Endothelial cell of umbilical vein (primary cell): Measurements from ENCODE around the gene EME2. TPM values are rescaled to one million over a fixed set of nuclear protein-coding genes. Genes with fewer than 3 reads are reported as not detected.

Source experiments
- BruUV-seq: library from RNA; stranded (reverse); fragments of 400-500 nt; replicated peaks from 2 replicates; lab custom pipeline; 2021; lab: Mats Ljungman, UMichigan
- CTCF ChIA-PET: fragments of 300-600, 350-600 bp; sonication (Branson Sonifier 250); formaldehyde crosslinking; loops from one replicate; lab custom pipeline; 2021; ENCODE audit warnings: antibody characterized with exemption, inconsistent platforms; lab: Charles Lee
- POLR2A ChIA-PET: fragments of 300-600, 350-600 bp; sonication (Branson Sonifier 250); formaldehyde crosslinking; loops from one replicate; lab custom pipeline; 2021; ENCODE audit warnings: antibody characterized with exemption, inconsistent platforms; lab: Charles Lee
- DNase-seq: peaks from one replicate; pipeline ENCODE4 v3.0.0-alpha.2; 2011; ENCODE audit warnings: low read depth, low spot score
- FAIRE-seq: peaks from 2 replicates; lab custom pipeline; 2011; peaks lifted over from hg19 to GRCh38; lab: Jason Lieb, UNC
- H2AFZ ChIP-seq: 2 replicates; pipeline ENCODE4 v1.6.0; 2012; ENCODE audit warnings: low read depth, low read length, control low read depth, inconsistent platforms
- H3K27ac ChIP-seq: 2 replicates; pipeline ENCODE4 v1.5.1; 2011; ENCODE audit warnings: low read depth, mild to moderate bottlenecking, control low read depth, low read length, moderate library complexity; ENCODE audit not compliant: insufficient read depth
- H3K27me3 ChIP-seq, 2 experiments: 2 replicates each; pipeline versions ENCODE4 v1.6.0 to v1.6.1; 2011; ENCODE audit warnings: low read length in 2 of 2, mixed read lengths in 1 of 2; ENCODE audit not compliant: control insufficient read depth in 2 of 2, insufficient read depth in 2 of 2
- H3K36me3 ChIP-seq, 2 experiments: 2 replicates in 1 of 2; 3 replicates in 1 of 2; pipeline ENCODE4 v1.5.1; 2011; ENCODE audit warnings: low read length in 2 of 2, mild to moderate bottlenecking in 1 of 2, moderate library complexity in 1 of 2; ENCODE audit not compliant: control insufficient read depth in 2 of 2, insufficient read depth in 2 of 2; ENCODE audit errors: extremely low read depth in 1 of 2
- H3K4me1 ChIP-seq: 3 replicates; pipeline ENCODE4 v1.5.1; 2011; ENCODE audit warnings: mild to moderate bottlenecking, low read length; ENCODE audit not compliant: control insufficient read depth, insufficient read depth; ENCODE audit errors: extremely low read depth
- H3K4me2 ChIP-seq: 2 replicates; pipeline ENCODE4 v1.6.1; 2011; ENCODE audit warnings: low read length, control low read depth, mixed read lengths; ENCODE audit not compliant: insufficient read depth
- H3K4me3 ChIP-seq, 3 experiments: fragments of 200-600 bp in 1 of 3; sonication (generic), shearing (Covaris generic) in 1 of 3; replicated peaks in 1 of 3; 2 replicates each; pipeline ENCODE4 v1.5.1; 2011 to 2016; ENCODE audit warnings: control low read depth in 3 of 3, low read length in 3 of 3, mild to moderate bottlenecking in 2 of 3, inconsistent platforms in 1 of 3, low read depth in 1 of 3, moderate library complexity in 1 of 3; ENCODE audit not compliant: insufficient read depth in 1 of 3
- H3K79me2 ChIP-seq: 2 replicates; pipeline ENCODE4 v1.6.0; 2012; ENCODE audit warnings: low read length, inconsistent platforms; ENCODE audit not compliant: control insufficient read depth, insufficient read depth
- H3K9ac ChIP-seq: replicated peaks from 2 replicates; pipeline ENCODE3; 2011; ENCODE audit warnings: low read length, control low read depth; ENCODE audit not compliant: insufficient read depth; ENCODE audit errors: extremely low read depth
- H3K9me1 ChIP-seq: replicated peaks from 3 replicates; pipeline ENCODE4 v1.6.0; 2011; ENCODE audit warnings: mild to moderate bottlenecking, low read length; ENCODE audit not compliant: control insufficient read depth, insufficient read depth; ENCODE audit errors: extremely low read depth
- H3K9me3 ChIP-seq: replicated peaks from 2 replicates; pipeline ENCODE4 v1.5.1; 2012; ENCODE audit warnings: low read length, inconsistent platforms; ENCODE audit not compliant: control insufficient read depth, insufficient read depth
- H4K20me1 ChIP-seq: replicated peaks from 2 replicates; pipeline ENCODE3; 2011; ENCODE audit warnings: mild to moderate bottlenecking, low read length; ENCODE audit not compliant: control insufficient read depth, insufficient read depth; ENCODE audit errors: extremely low read depth
- CTCF ChIP-seq, 2 donors: IDR thresholded peaks; 1 replicate in 1 of 2; 2 replicates in 1 of 2; pipeline ENCODE4 v1.5.1; 2011; ENCODE audit warnings: low read length in 2 of 2, mild to moderate bottlenecking in 2 of 2, moderate library complexity in 2 of 2, control low read depth in 1 of 2, inconsistent platforms in 1 of 2, low read depth in 1 of 2; ENCODE audit not compliant: insufficient read depth in 1 of 2; ENCODE audit errors: extremely low read depth in 1 of 2
- EZH2 ChIP-seq: IDR thresholded peaks from 2 replicates; pipeline ENCODE4 v1.6.1; 2012; ENCODE audit warnings: borderline replicate concordance, low read depth, mild to moderate bottlenecking, moderate library complexity, low read length, inconsistent platforms; ENCODE audit not compliant: severe bottlenecking
- FOS ChIP-seq: IDR thresholded peaks from 2 replicates; pipeline ENCODE4 v1.6.1; 2011; ENCODE audit warnings: mild to moderate bottlenecking, low read length, moderate library complexity, borderline replicate concordance; ENCODE audit not compliant: insufficient read depth
- GATA2 ChIP-seq: IDR thresholded peaks from 2 replicates; pipeline ENCODE4 v1.7.0; 2011; ENCODE audit warnings: low read depth, mild to moderate bottlenecking, moderate library complexity, mixed read lengths, low read length; ENCODE audit not compliant: insufficient read length, insufficient read depth
- JUN ChIP-seq: IDR thresholded peaks from 2 replicates; pipeline ENCODE4 v1.6.1; 2011; ENCODE audit warnings: borderline replicate concordance, low read depth; ENCODE audit not compliant: insufficient read length, insufficient read depth
- MYC ChIP-seq: IDR thresholded peaks from one replicate; pipeline ENCODE4 v1.6.1; 2011; ENCODE audit warnings: mild to moderate bottlenecking, low read depth, low read length
- POLR2A ChIP-seq: IDR thresholded peaks from 2 replicates; pipeline ENCODE4 v1.6.1; 2012; ENCODE audit warnings: low read depth, mild to moderate bottlenecking, control low read depth, low read length
- POLR2AphosphoS5 ChIP-seq: IDR thresholded peaks from 2 replicates; pipeline ENCODE4 v1.6.1; 2012; ENCODE audit warnings: low read depth, mild to moderate bottlenecking, control low read depth, low read length, moderate library complexity; ENCODE audit not compliant: insufficient read depth
- dilution Hi-C: fragments of 300-500 bp; cut with MboI; formaldehyde crosslinking; loops from one replicate; pipeline ENCODE4 v1.15.0; 2019; ENCODE audit warnings: low sequenced_read_pairs; ENCODE audit not compliant: extremely low pct_ligation_motif_present
- intact Hi-C: fragments of 100-400 bp; cut with micrococcal nuclease; formaldehyde crosslinking; loops from one replicate; pipeline ENCODE4 v1.10.0; 2022
- polyA plus RNA-seq, 4 experiments: library from polyadenylated mRNA; depleted of rRNA in 3 of 4; stranded (reverse) in 3 of 4; unstranded in 1 of 4; fragments of >200 nt; gene quantifications; 2 replicates each; pipeline versions ENCODE4 v1.2.1 to v1.2.3, GENCODE V29; 2011 to 2012; ENCODE audit warnings: missing spikeins in 1 of 4
- total RNA-seq: library from RNA; stranded (reverse); gene quantifications from 2 replicates; pipeline ENCODE4 v1.2.3, GENCODE V29; 2021
- TF ChIP-seq, protein P1 (sequence below): IDR thresholded peaks from 2 replicates; pipeline ENCODE4 v1.6.1; 2011; ENCODE audit not compliant: insufficient read depth, insufficient read length

The EME2 gene
- total and polyA plus RNA-seq, 2 donors (not counting 3 experiments of a cell fraction or from before 2014, with no cell fraction given): 9.7 to 21.4 TPM

DNA sequence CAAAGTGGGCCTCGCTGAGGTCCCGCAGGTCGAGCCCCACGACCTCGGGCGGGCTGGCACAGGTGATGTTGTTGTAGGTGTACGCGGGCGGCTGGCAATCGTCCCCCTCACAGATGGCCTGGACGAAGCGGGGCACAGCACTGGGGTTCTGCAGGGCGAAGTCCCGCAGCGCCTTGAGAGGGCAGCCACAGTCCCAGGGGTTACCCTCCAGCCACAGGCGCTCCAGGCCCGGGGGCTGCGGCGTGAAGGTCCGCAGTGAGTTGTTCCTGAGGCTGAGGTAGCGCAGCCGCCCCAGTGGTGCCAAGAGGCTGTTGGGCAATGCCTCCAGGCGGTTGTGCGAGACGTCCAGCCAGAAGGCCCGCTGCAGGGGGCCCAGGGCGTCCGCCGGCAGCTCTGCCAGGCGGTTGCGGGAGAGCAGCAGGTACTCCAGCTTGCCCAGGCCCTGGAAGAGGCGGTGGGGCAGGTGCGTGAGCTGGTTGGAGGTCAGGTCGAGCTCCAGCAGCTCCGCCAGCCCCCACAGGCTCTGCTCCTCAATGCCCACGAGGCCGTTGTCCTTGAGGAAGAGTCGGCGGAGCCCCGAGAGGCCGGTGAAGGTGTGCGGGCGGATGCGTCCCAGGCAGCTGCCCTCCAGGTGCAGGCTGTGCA, 18.1 kb downstream of the EME2 start:
- no peaks in the 10 kb centered on the region for H3K9me1 ChIP-seq
- no TSS peak for BruUV-seq
- H3K4me3 ChIP-seq: no peak overlapping the region
- no peak for DNase-seq
- no peaks in the 10 kb centered on the region for H3K27me3 ChIP-seq
- no peak overlapping the region for H3K4me2 ChIP-seq
- FAIRE-seq: no peak
- no peaks in the 10 kb centered on the region for H3K9me3 ChIP-seq
- POLR2A ChIA-PET: no interaction called here
- no peaks in the 10 kb centered on the region for H3K4me1 ChIP-seq
- H3K9ac ChIP-seq: no peak overlapping the region
- dilution Hi-C loops: no loop called here
- no peaks in the 10 kb centered on the region for H4K20me1 ChIP-seq
- no peak overlapping the region for H3K27ac ChIP-seq
- peaks cover 4% of the 10 kb centered on the region for H3K79me2 ChIP-seq
- CTCF ChIA-PET: no interaction called here
- no peak overlapping the region for H2AFZ ChIP-seq
- TF ChIP-seq JUN: no peak
- TF ChIP-seq POLR2AphosphoS5: no peak
- no peak for TF ChIP-seq FOS
- no peak for TF ChIP-seq MYC
- no peak for TF ChIP-seq CTCF (IDR thresholded peaks at IDR 0.05; ENCODE audit: extremely low read depth in 1 of 2, insufficient read depth in 1 of 2, low read depth in 1 of 2, low read length in 2 of 2)
- TF ChIP-seq, protein P1, sequence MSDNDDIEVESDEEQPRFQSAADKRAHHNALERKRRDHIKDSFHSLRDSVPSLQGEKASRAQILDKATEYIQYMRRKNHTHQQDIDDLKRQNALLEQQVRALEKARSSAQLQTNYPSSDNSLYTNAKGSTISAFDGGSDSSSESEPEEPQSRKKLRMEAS: no peak
- TF ChIP-seq EZH2: no peak
- TF ChIP-seq GATA2: no peak
- TF ChIP-seq POLR2A: no peak
- H3K36me3 ChIP-seq: peaks cover 0 to 22% of the 10 kb centered on the region in 2 experiments
- intact Hi-C loops: no loop called here
